Neural cell (in vitro differentiated cells): ENCODE data around the gene TTK.

Experiments
- EZH2 ChIP-seq: fragments of 200-600, 300-800 bp; shearing (Covaris generic), sonication (generic); IDR thresholded peaks from 2 replicates; pipeline ENCODE4 v1.6.1; 2014; ENCODE audit warnings: antibody characterized with exemption, low read length, borderline replicate concordance, mild to moderate bottlenecking; ENCODE audit not compliant: insufficient read depth, poor library complexity, severe bottlenecking
- POLR2AphosphoS5 ChIP-seq: IDR thresholded peaks from 2 replicates; pipeline ENCODE4 v1.6.1; 2012
- TF ChIP-seq, protein P1 (sequence below): fragments of 450-650 bp; IDR thresholded peaks from 2 replicates; pipeline ENCODE4 v1.5.1; 2014; ENCODE audit warnings: antibody characterized with exemption, mild to moderate bottlenecking, moderate library complexity; ENCODE audit not compliant: poor library complexity, severe bottlenecking

DNA sequence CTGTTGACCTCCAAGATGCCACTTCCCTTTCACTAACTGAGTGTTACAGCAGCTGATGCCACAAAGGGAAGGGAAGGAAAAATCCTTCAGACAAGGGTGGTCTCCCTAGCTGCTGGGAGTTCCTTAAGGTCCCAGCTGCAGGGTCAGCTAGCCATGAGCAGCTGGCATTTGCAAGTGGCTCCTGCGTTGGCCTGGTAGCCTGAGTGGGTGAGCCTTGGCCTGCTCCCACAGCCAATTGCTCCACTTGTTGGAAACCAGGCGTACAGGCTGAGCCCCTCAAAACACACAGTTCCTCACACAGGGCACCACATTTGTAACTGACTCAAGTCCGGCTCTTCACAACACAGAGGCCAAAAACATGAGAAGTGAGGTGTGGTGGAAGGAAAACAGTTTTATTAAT, 16.7 kb downstream of the TTK start:
- TF ChIP-seq, protein P1, sequence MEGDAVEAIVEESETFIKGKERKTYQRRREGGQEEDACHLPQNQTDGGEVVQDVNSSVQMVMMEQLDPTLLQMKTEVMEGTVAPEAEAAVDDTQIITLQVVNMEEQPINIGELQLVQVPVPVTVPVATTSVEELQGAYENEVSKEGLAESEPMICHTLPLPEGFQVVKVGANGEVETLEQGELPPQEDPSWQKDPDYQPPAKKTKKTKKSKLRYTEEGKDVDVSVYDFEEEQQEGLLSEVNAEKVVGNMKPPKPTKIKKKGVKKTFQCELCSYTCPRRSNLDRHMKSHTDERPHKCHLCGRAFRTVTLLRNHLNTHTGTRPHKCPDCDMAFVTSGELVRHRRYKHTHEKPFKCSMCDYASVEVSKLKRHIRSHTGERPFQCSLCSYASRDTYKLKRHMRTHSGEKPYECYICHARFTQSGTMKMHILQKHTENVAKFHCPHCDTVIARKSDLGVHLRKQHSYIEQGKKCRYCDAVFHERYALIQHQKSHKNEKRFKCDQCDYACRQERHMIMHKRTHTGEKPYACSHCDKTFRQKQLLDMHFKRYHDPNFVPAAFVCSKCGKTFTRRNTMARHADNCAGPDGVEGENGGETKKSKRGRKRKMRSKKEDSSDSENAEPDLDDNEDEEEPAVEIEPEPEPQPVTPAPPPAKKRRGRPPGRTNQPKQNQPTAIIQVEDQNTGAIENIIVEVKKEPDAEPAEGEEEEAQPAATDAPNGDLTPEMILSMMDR = no peak
- TF ChIP-seq EZH2 (no peak), POLR2AphosphoS5 (no peak)
